ENCODE results near the gene TEX53.

DNA sequence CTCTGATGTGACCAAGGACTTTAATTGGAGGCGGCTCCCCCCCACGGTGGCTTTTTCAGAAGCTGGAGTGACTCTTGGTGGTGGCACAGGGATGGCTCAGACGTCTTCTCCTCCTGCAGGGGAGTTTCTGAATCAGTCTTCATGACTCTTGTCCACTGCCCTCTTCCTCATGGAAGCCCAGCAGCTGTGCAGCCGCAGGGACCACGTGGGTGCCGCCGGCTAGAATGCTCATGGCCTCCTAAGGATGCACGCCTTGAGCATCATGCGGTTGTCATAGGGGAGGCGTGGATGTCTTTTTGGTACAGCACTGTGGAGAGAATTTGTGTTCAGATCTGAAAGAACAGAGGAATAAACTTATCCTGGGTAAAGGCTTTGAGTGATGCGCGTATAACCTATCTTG lies 1.3 kb downstream of the TEX53 start:
- TF ChIP-seq, protein P1, sequence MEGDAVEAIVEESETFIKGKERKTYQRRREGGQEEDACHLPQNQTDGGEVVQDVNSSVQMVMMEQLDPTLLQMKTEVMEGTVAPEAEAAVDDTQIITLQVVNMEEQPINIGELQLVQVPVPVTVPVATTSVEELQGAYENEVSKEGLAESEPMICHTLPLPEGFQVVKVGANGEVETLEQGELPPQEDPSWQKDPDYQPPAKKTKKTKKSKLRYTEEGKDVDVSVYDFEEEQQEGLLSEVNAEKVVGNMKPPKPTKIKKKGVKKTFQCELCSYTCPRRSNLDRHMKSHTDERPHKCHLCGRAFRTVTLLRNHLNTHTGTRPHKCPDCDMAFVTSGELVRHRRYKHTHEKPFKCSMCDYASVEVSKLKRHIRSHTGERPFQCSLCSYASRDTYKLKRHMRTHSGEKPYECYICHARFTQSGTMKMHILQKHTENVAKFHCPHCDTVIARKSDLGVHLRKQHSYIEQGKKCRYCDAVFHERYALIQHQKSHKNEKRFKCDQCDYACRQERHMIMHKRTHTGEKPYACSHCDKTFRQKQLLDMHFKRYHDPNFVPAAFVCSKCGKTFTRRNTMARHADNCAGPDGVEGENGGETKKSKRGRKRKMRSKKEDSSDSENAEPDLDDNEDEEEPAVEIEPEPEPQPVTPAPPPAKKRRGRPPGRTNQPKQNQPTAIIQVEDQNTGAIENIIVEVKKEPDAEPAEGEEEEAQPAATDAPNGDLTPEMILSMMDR (conservative IDR thresholded peaks at IDR 0.05) = no peak
- no peak for TF ChIP-seq ZFX (IDR thresholded peaks at IDR 0.05)

Data from C4-2B (cell line).